Gastroesophageal sphincter (tissue), 4 donors: ENCODE data around the gene ABCC1. TPM values are rescaled to one million over a fixed set of nuclear protein-coding genes. Genes with fewer than 3 reads are reported as not detected.

Experiments used
- ATAC-seq: fragments of 150-250 bp; one replicate; pipeline ENCODE4 v1.9.1; 2016; ENCODE audit warnings: mild to moderate bottlenecking, moderate library complexity
- H3K27ac ChIP-seq, 4 donors: fragments of 200-600 bp; sonication (generic) in 3 of 4; 1 replicate in 3 of 4; 2 replicates in 1 of 4; pipeline ENCODE4 v1.5.1; 2016 to 2019
- H3K27me3 ChIP-seq: fragments of 200-600 bp; sonication (generic); one replicate; pipeline ENCODE4 v1.5.1; 2019
- H3K36me3 ChIP-seq, 2 donors: fragments of 200-600 bp; sonication (generic); one replicate each; pipeline ENCODE4 v1.5.1; 2019; ENCODE audit warnings: control low read depth in 1 of 2
- H3K4me1 ChIP-seq, 3 donors: fragments of 200-600 bp; sonication (generic); 1 replicate in 2 of 3; 2 replicates in 1 of 3; pipeline ENCODE4 v1.5.1; 2016 to 2019; ENCODE audit warnings: control low read depth in 2 of 3
- H3K4me3 ChIP-seq, 2 donors: fragments of 200-600 bp; sonication (generic); one replicate each; pipeline ENCODE4 v1.5.1; 2019; ENCODE audit warnings: mild to moderate bottlenecking in 1 of 2, moderate library complexity in 1 of 2
- H3K9me3 ChIP-seq, 3 donors: fragments of 200-600 bp; sonication (generic); one replicate each; pipeline ENCODE4 v1.5.1; 2017 to 2019; ENCODE audit warnings: control low read depth in 2 of 3
- EP300 ChIP-seq: sonication (generic); formaldehyde crosslinking; IDR thresholded peaks from one replicate; pipeline ENCODE4 v1.6.1; 2017; ENCODE audit warnings: antibody characterized with exemption, mild to moderate bottlenecking
- POLR2A ChIP-seq, 2 donors: fragments of 450-650 bp; IDR thresholded peaks; one replicate each; pipeline ENCODE4 v1.6.1; 2017; ENCODE audit warnings: antibody characterized with exemption in 2 of 2, mild to moderate bottlenecking in 2 of 2, moderate library complexity in 1 of 2
- POLR2AphosphoS5 ChIP-seq: sonication (generic); formaldehyde crosslinking; IDR thresholded peaks from one replicate; pipeline ENCODE4 v1.6.1; 2017; ENCODE audit warnings: antibody characterized with exemption
- WGBS, 2 donors: methylation state at CpG; one replicate each; pipeline ENCODE4 v1.1.5; 2018; ENCODE audit warnings: low coverage in 1 of 2; 5-methylcytosine and 5-hydroxymethylcytosine counted together
- total RNA-seq, 4 donors: library from RNA; depleted of rRNA; stranded (reverse); fragments of >200 nt; gene quantifications; one replicate each; pipeline ENCODE4 v1.1.0, GENCODE V29; 2016
- TF ChIP-seq, protein P1 (sequence below), 4 experiments: fragments of 200-600 bp in 2 of 4; fragments of 450-650 bp in 2 of 4; sonication (generic) in 1 of 4; IDR thresholded peaks; one replicate each; pipeline ENCODE4 v1.5.1; 2017 to 2019; ENCODE audit warnings: antibody characterized with exemption in 4 of 4, mild to moderate bottlenecking in 2 of 4, moderate library complexity in 2 of 4

ABCC1 gene
- total RNA-seq, 4 donors from 2014 or later: 50.8 to 122 (median 63.1) TPM

DNA sequence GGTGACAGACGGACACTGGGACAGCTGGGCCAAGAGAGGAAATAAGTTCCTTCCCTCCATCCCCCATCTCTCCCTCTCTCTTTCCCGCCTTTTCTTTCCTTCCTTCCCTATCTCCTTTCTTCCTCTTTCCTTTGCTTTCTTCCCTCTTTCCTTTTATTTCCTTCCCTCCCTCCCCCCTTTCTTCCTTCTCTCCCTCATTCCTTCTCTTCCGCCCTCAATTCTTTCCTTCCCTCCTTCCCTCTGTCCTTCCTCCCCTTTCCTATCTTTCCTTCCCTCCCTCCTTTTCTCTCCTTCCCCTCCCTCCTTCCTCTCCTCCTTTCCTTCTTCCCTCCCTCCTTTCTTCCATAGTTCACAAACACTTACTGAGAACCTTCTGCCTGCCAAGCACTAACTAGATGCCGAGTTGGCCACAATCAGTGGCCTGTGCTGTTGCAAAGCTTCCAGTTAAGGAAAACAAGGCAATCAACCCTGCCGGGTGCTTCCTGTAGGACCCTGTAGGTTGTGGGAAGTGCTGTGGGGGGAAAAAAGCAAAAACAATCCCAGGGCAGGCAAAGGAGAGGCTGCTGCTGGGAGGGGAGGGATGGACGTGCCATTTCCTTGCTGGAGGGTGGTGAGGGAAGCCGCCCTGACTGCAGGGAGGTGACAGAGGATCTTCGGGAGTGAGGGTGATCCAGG, 242.2 kb downstream of the ABCC1 start:
- Histone ChIP-seq H3K36me3 (no peaks in the 10 kb centered on the region), H3K9me3 (no peaks in the 10 kb centered on the region), H3K27ac (peak overlapping the region in 1 of 4 donors; percentile 21), H3K4me3 (no peak overlapping the region), H3K27me3 (no peaks in the 10 kb centered on the region), H3K4me1 (peaks cover 0 to 12% (median 0%) of the 10 kb centered on the region in 3 donors)
- TF ChIP-seq EP300 (no peak), POLR2A (IDR thresholded peaks at IDR 0.05) (no peak), POLR2AphosphoS5 (no peak)
- TF ChIP-seq, protein P1, sequence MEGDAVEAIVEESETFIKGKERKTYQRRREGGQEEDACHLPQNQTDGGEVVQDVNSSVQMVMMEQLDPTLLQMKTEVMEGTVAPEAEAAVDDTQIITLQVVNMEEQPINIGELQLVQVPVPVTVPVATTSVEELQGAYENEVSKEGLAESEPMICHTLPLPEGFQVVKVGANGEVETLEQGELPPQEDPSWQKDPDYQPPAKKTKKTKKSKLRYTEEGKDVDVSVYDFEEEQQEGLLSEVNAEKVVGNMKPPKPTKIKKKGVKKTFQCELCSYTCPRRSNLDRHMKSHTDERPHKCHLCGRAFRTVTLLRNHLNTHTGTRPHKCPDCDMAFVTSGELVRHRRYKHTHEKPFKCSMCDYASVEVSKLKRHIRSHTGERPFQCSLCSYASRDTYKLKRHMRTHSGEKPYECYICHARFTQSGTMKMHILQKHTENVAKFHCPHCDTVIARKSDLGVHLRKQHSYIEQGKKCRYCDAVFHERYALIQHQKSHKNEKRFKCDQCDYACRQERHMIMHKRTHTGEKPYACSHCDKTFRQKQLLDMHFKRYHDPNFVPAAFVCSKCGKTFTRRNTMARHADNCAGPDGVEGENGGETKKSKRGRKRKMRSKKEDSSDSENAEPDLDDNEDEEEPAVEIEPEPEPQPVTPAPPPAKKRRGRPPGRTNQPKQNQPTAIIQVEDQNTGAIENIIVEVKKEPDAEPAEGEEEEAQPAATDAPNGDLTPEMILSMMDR (IDR thresholded peaks at IDR 0.05): no peak
- ATAC-seq: no peak
- WGBS, 2 donors: 49 to 50% methylated on average over 2 to 8 of the region's 8 CpGs

Other genes starting within 250 kb of the ABCC1 start
- gene MYH11, start 92.6 kb upstream of the ABCC1 start, total RNA-seq: over 10,000 TPM in 3 of 4 donors, 1,000 to 10,000 TPM in 1; 7,231 to 23,237 (median 11,307) TPM
- 10 to 100 TPM; 34.1 to 66.9 (median 49.6) TPM for gene CEP20, start 61.0 kb upstream of the ABCC1 start, total RNA-seq